ENCODE results near the gene CEP350. TPM values are rescaled to one million over a fixed set of nuclear protein-coding genes. Genes with fewer than 3 reads are reported as not detected.

The CEP350 gene
- polyA plus RNA-seq, 1 donor (not counting 4 experiments of a cell fraction or from before 2014, with no cell fraction given) = 12.0 TPM

DNA sequence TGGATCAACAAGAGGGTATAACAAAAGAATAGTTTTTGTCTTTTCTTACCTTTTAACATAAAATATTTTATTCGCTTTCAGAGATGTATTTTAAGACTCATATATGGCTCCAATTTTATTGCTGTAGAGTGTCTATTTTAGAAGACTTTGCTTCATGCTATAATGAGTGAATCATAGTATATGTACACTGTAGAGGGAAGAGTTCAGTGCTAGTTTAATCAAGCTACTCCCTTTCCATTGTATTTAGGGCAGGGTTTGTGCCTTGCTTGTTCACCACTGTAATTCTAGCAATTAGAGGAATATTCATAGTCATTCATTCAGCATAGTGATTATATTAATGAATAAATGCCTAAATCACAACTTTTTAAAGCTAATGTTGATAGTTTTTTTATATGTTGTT, 78.8 kb downstream of the CEP350 start:
- DNase-seq (ENCODE audit: low read depth, low spot score) (no peak), FAIRE-seq (no peak)
- H3K27me3 ChIP-seq (ENCODE audit: control insufficient read depth, extremely low read depth, insufficient read depth, low read length) = no peaks in the 10 kb centered on the region
- TF ChIP-seq, protein P1, sequence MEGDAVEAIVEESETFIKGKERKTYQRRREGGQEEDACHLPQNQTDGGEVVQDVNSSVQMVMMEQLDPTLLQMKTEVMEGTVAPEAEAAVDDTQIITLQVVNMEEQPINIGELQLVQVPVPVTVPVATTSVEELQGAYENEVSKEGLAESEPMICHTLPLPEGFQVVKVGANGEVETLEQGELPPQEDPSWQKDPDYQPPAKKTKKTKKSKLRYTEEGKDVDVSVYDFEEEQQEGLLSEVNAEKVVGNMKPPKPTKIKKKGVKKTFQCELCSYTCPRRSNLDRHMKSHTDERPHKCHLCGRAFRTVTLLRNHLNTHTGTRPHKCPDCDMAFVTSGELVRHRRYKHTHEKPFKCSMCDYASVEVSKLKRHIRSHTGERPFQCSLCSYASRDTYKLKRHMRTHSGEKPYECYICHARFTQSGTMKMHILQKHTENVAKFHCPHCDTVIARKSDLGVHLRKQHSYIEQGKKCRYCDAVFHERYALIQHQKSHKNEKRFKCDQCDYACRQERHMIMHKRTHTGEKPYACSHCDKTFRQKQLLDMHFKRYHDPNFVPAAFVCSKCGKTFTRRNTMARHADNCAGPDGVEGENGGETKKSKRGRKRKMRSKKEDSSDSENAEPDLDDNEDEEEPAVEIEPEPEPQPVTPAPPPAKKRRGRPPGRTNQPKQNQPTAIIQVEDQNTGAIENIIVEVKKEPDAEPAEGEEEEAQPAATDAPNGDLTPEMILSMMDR (optimal IDR thresholded peaks at IDR 0.05 in 1 of 3, IDR thresholded peaks at IDR 0.05 in 1 of 3, conservative IDR thresholded peaks at IDR 0.05 in 1 of 3; ENCODE audit: extremely low read depth in 1 of 3, insufficient read depth in 2 of 3, low read length in 3 of 3) = no peak
- TF ChIP-seq EZH2 (IDR thresholded peaks at IDR 0.05; ENCODE audit: low read length) = no peak
- no peak overlapping the region for H3K27ac ChIP-seq (ENCODE audit: control insufficient read depth, insufficient read depth, low read length)
- dilution Hi-C loops (cut with MboI; ENCODE audit: extremely low pct_ligation_motif_present, low sequenced_read_pairs) = no loop called here
- no peaks in the 10 kb centered on the region for H3K4me1 ChIP-seq (ENCODE audit: control insufficient read depth, extremely low read depth, insufficient read depth, low read length)
- no peak overlapping the region for H2AFZ ChIP-seq (ENCODE audit: control insufficient read depth, low read length)
- H3K4me3 ChIP-seq (ENCODE audit: control insufficient read depth in 2 of 3, extremely low read depth in 1 of 3, insufficient read depth in 2 of 3, low read depth in 1 of 3, low read length in 3 of 3) = no peak overlapping the region
- no peak overlapping the region for H3K4me2 ChIP-seq (ENCODE audit: control insufficient read depth, extremely low read depth, insufficient read depth, low read depth, low read length)
- peaks cover 0 to 4% of the 10 kb centered on the region in 2 experiments for H3K36me3 ChIP-seq (ENCODE audit: control insufficient read depth in 2 of 2, extremely low read depth in 1 of 2, insufficient read depth in 2 of 2, low read length in 2 of 2)
- no peaks in the 10 kb centered on the region for H3K79me2 ChIP-seq (ENCODE audit: control insufficient read depth, insufficient read depth, low read length)
- no peaks in the 10 kb centered on the region for H4K20me1 ChIP-seq (ENCODE audit: control insufficient read depth, extremely low read depth, insufficient read depth, low read length)
- H3K9me3 ChIP-seq (ENCODE audit: control insufficient read depth, low read depth, low read length) = no peaks in the 10 kb centered on the region
- no peak overlapping the region for H3K9ac ChIP-seq (ENCODE audit: control insufficient read depth, extremely low read depth, insufficient read depth, low read length)
- no peaks in the 10 kb centered on the region for H3K9me1 ChIP-seq (ENCODE audit: control insufficient read depth, extremely low read depth, insufficient read depth, low read length)

DNA sequence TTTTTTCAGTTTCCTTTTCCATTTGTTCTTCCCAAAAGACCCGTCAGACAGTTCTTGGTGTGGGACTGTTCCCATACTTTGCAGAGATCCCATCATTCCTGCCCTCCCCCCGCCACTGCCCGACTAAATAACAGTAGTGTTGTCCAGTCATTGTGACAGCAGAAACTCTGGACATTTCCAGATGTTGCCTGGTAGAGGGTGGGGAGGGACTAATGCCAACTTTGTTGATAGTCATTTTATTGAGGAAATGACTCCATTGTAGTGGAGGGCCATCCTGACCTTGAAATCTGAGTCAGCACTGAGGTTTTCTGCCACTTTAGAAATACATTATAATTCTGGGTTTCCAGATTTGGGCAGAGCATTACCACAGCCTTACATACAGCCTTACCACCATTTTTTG, 85.4 kb downstream of the CEP350 start:
- Histone ChIP-seq H4K20me1 (ENCODE audit: control insufficient read depth, extremely low read depth, insufficient read depth, low read length) (no peaks in the 10 kb centered on the region), H3K4me1 (ENCODE audit: control insufficient read depth, extremely low read depth, insufficient read depth, low read length) (peaks cover 3% of the 10 kb centered on the region), H3K36me3 (ENCODE audit: control insufficient read depth in 2 of 2, extremely low read depth in 1 of 2, insufficient read depth in 2 of 2, low read length in 2 of 2) (peaks cover 3 to 14% of the 10 kb centered on the region in 2 experiments), H3K4me3 (ENCODE audit: control insufficient read depth in 2 of 3, extremely low read depth in 1 of 3, insufficient read depth in 2 of 3, low read depth in 1 of 3, low read length in 3 of 3) (no peak overlapping the region), H3K79me2 (ENCODE audit: control insufficient read depth, insufficient read depth, low read length) (no peaks in the 10 kb centered on the region), H3K9me3 (ENCODE audit: control insufficient read depth, low read depth, low read length) (no peaks in the 10 kb centered on the region), H3K4me2 (ENCODE audit: control insufficient read depth, extremely low read depth, insufficient read depth, low read depth, low read length) (no peak overlapping the region), H3K27ac (ENCODE audit: control insufficient read depth, insufficient read depth, low read length) (no peak overlapping the region), H2AFZ (ENCODE audit: control insufficient read depth, low read length) (no peak overlapping the region), H3K27me3 (ENCODE audit: control insufficient read depth, extremely low read depth, insufficient read depth, low read length) (no peaks in the 10 kb centered on the region), H3K9ac (ENCODE audit: control insufficient read depth, extremely low read depth, insufficient read depth, low read length) (no peak overlapping the region), H3K9me1 (ENCODE audit: control insufficient read depth, extremely low read depth, insufficient read depth, low read length) (no peaks in the 10 kb centered on the region)
- FAIRE-seq (no peak), DNase-seq (ENCODE audit: low read depth, low spot score) (no peak)
- dilution Hi-C loops (cut with MboI; ENCODE audit: extremely low pct_ligation_motif_present, low sequenced_read_pairs) = no loop called here
- TF ChIP-seq, protein P1 (optimal IDR thresholded peaks at IDR 0.05 in 1 of 3, IDR thresholded peaks at IDR 0.05 in 1 of 3, conservative IDR thresholded peaks at IDR 0.05 in 1 of 3; ENCODE audit: extremely low read depth in 1 of 3, insufficient read depth in 2 of 3, low read length in 3 of 3) = no peak
- TF ChIP-seq EZH2 (IDR thresholded peaks at IDR 0.05; ENCODE audit: low read length) = no peak

Measured in keratinocyte (primary cell).